Stimulated activated CD8-positive, alpha-beta memory T cell treated with anti-CD3 and anti-CD28 coated beads, Interleukin-15, amount 100 ng/mL, for 4 hours (primary cell): ENCODE data around the gene DLD.
"Not testable (repeated sequence)": the region's sequence is repeated elsewhere in the genome, so short reads cannot be mapped to it uniquely, and the experiment has no call there.

Experiments
- DNase-seq, 2 donors: peaks; one replicate each; pipeline ENCODE4 v3.0.0-alpha.2; 2020; ENCODE audit warnings: low read depth in 2 of 2

Gene DLD

GRCh38 chr7:107890962-107891635 lies at the start of gene DLD:
Gene DLD (plus strand): TSS chr7:107891183. CDS start chr7:107891251, 68 bp downstream.
- peak; percentile 83 to 88 for DNase-seq

- DNase-seq, result no peak
Observed at GRCh38 chr7:107842213-107842612, 48.8 kb upstream of the DLD start.

- no peak for DNase-seq
Observed at GRCh38 chr7:107843184-107843583, 47.8 kb upstream of the DLD start.

- no peak for DNase-seq
Observed at GRCh38 chr7:107846324-107846723, 44.7 kb upstream of the DLD start.

- no peak for DNase-seq
Observed at GRCh38 chr7:107847168-107847835, 43.7 kb upstream of the DLD start.

- not testable (repeated sequence) for DNase-seq
Observed at GRCh38 chr7:107847836-107848175, 43.2 kb upstream of the DLD start.

GRCh38 chr7:107848211-107848610 lies 42.8 kb upstream of the DLD start:
- DNase-seq, result not testable (repeated sequence)

- DNase-seq, result no peak
Observed at GRCh38 chr7:107850216-107850615, 40.8 kb upstream of the DLD start.

GRCh38 chr7:107850643-107851042 lies 40.3 kb upstream of the DLD start:
- DNase-seq, result no peak

- DNase-seq, result no peak
Observed at GRCh38 chr7:107854454-107854853, 36.5 kb upstream of the DLD start.

- DNase-seq, result no peak
Observed at GRCh38 chr7:107854989-107855388, 36.0 kb upstream of the DLD start.

- no peak for DNase-seq
Observed at GRCh38 chr7:107856806-107857540, 34.0 kb upstream of the DLD start.

- DNase-seq, result no peak
Observed at GRCh38 chr7:107857541-107857912, 33.5 kb upstream of the DLD start.

- no peak for DNase-seq
Observed at GRCh38 chr7:107858280-107858679, 32.7 kb upstream of the DLD start.

- no peak for DNase-seq
Observed at GRCh38 chr7:107860279-107860961, 30.6 kb upstream of the DLD start.

GRCh38 chr7:107860981-107861652 lies 29.9 kb upstream of the DLD start:
- no peak for DNase-seq

GRCh38 chr7:107865956-107866775 lies 24.8 kb upstream of the DLD start:
- DNase-seq, result no peak

GRCh38 chr7:107867858-107868466 lies 23.0 kb upstream of the DLD start:
- no peak for DNase-seq

GRCh38 chr7:107870427-107871000 lies 20.5 kb upstream of the DLD start:
- DNase-seq, result no peak

- DNase-seq, result no peak
Observed at GRCh38 chr7:107874111-107874510, 16.9 kb upstream of the DLD start.
